HFFc6 (cell line): ENCODE results near the gene BCL2A1. TPM values are rescaled to one million over a fixed set of nuclear protein-coding genes. Genes with fewer than 3 reads are reported as not detected.

Experiments
- DNase-seq: peaks from one replicate; pipeline ENCODE4 v3.0.0-alpha.2; 2018
- H3K27ac Mint-ChIP-seq: 2 replicates; pipeline ENCODE4 v1.8.0; 2020; ENCODE audit warnings: mild to moderate bottlenecking, mixed read lengths
- H3K27me3 Mint-ChIP-seq: 2 replicates; pipeline ENCODE4 v1.8.0; 2021; ENCODE audit warnings: mild to moderate bottlenecking, moderate library complexity, mixed read lengths; ENCODE audit not compliant: insufficient read depth
- H3K36me3 Mint-ChIP-seq: 2 replicates; pipeline ENCODE4 v1.8.0; 2021; ENCODE audit warnings: low read depth, mixed read lengths
- H3K4me1 Mint-ChIP-seq: 2 replicates; pipeline ENCODE4 v1.8.0; 2020; ENCODE audit warnings: low read depth, mixed read lengths
- H3K4me3 Mint-ChIP-seq: 2 replicates; pipeline ENCODE4 v1.8.0; 2020; ENCODE audit warnings: mild to moderate bottlenecking, moderate library complexity, mixed read lengths
- H3K9me3 Mint-ChIP-seq: 2 replicates; pipeline ENCODE4 v1.8.0; 2020; ENCODE audit warnings: mild to moderate bottlenecking, mixed read lengths
- total RNA-seq, 6 experiments: library from RNA; stranded (reverse); fragmentation: NEBNext Ultra II Directional; extraction: Animal tissue kit (Norgen Biotek cat#: 25700); gene quantifications; 2 replicates in 1 of 6; 3 replicates in 5 of 6; pipeline ENCODE4 v1.2.3, GENCODE V29; 2021
- TF ChIP-seq, protein P1 (sequence below): fragments of 200-600 bp; sonication (generic); IDR thresholded peaks from 2 replicates; pipeline ENCODE4 v1.5.0; 2021; ENCODE audit warnings: antibody characterized with exemption, mild to moderate bottlenecking

The BCL2A1 gene
- total RNA-seq, 6 experiments from 2014 or later, result 0.27 to 0.46 TPM; not detected in 4

DNA sequence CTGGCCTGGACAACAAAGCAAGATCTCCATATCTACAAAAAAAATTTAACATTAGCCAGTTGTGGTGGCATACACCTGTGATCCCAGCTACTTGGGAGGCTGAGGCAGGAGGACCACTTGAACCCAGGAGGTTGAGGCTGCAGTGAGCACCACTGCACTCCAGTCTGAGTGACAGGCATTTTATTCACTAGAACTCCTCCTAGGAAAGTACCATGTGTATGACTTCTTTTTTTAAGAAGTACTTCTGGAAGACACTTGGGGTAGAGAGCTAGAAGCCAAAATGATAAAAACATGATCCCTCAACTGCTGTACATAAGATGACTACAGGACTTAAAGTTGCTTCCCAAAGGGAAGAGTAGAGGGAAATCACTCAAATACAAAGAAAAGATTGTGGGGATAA, 24.0 kb downstream of the BCL2A1 start:
- H3K4me1 Mint-ChIP-seq, result peaks cover 33% of the 10 kb centered on the region
- H3K27me3 Mint-ChIP-seq, result peaks cover 5% of the 10 kb centered on the region; the same call in 1 of the 2 replicates
- TF ChIP-seq, protein P1, sequence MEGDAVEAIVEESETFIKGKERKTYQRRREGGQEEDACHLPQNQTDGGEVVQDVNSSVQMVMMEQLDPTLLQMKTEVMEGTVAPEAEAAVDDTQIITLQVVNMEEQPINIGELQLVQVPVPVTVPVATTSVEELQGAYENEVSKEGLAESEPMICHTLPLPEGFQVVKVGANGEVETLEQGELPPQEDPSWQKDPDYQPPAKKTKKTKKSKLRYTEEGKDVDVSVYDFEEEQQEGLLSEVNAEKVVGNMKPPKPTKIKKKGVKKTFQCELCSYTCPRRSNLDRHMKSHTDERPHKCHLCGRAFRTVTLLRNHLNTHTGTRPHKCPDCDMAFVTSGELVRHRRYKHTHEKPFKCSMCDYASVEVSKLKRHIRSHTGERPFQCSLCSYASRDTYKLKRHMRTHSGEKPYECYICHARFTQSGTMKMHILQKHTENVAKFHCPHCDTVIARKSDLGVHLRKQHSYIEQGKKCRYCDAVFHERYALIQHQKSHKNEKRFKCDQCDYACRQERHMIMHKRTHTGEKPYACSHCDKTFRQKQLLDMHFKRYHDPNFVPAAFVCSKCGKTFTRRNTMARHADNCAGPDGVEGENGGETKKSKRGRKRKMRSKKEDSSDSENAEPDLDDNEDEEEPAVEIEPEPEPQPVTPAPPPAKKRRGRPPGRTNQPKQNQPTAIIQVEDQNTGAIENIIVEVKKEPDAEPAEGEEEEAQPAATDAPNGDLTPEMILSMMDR, result no peak
- DNase-seq, result no peak
- no peak overlapping the region for H3K27ac Mint-ChIP-seq
- H3K4me3 Mint-ChIP-seq, result no peak overlapping the region
- no peaks in the 10 kb centered on the region for H3K36me3 Mint-ChIP-seq
- no peaks in the 10 kb centered on the region for H3K9me3 Mint-ChIP-seq

DNA sequence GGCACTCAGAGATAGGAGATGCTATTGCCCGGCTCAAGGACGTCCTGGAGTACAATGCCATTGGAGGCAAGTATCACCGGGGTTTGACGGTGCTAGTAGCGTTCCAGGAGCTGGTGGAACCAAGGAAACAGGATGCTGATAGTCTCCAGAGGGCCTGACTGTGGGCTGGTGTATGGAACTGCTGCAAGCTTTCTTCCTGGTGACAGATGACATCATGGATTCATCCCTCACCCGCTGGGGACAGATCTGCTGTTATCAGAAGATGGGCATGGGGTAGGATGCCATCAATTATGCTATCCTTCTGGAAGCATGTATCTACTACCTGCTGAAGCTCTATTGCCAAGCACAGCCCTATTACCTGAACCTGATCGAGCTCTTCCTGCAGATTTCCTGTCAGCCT, 26.4 kb downstream of the BCL2A1 start:
- H3K27ac Mint-ChIP-seq, result no peak overlapping the region
- no peaks in the 10 kb centered on the region for H3K36me3 Mint-ChIP-seq
- no peak for DNase-seq
- H3K4me3 Mint-ChIP-seq, result no peak overlapping the region
- no peaks in the 10 kb centered on the region for H3K9me3 Mint-ChIP-seq
- H3K27me3 Mint-ChIP-seq, result peaks cover 5% of the 10 kb centered on the region; the same call in 1 of the 2 replicates
- peaks cover 37% of the 10 kb centered on the region for H3K4me1 Mint-ChIP-seq
- TF ChIP-seq, protein P1, result no peak

DNA sequence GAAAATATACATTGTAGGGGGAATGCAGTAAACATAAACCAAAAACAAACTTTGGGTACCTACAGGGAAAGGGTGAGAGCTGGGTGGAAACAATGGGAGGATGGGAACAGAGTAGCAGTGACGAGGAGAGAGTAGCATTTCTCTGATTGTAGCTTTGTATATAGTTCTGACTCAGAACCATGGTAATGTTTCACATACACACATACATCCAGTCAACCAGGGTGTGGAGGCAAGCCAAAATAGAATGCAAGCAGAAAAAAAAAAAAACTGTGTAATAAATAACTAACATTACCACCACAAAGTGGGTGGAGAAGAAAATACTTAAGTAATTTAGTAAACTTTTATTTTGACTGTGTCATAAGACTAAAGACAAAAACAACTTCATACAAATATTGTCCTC, 27.2 kb downstream of the BCL2A1 start:
- H3K4me1 Mint-ChIP-seq, result peaks cover 34% of the 10 kb centered on the region
- H3K4me3 Mint-ChIP-seq, result peak overlapping the region; percentile 9; the same call in 1 of the 2 replicates
- H3K9me3 Mint-ChIP-seq, result no peaks in the 10 kb centered on the region
- peak overlapping the region; percentile 46 for H3K27ac Mint-ChIP-seq
- no peaks in the 10 kb centered on the region for H3K36me3 Mint-ChIP-seq
- peak; percentile 55 for DNase-seq
- TF ChIP-seq, protein P1, result no peak
- peaks cover 5% of the 10 kb centered on the region; the same call in 1 of the 2 replicates for H3K27me3 Mint-ChIP-seq

DNA sequence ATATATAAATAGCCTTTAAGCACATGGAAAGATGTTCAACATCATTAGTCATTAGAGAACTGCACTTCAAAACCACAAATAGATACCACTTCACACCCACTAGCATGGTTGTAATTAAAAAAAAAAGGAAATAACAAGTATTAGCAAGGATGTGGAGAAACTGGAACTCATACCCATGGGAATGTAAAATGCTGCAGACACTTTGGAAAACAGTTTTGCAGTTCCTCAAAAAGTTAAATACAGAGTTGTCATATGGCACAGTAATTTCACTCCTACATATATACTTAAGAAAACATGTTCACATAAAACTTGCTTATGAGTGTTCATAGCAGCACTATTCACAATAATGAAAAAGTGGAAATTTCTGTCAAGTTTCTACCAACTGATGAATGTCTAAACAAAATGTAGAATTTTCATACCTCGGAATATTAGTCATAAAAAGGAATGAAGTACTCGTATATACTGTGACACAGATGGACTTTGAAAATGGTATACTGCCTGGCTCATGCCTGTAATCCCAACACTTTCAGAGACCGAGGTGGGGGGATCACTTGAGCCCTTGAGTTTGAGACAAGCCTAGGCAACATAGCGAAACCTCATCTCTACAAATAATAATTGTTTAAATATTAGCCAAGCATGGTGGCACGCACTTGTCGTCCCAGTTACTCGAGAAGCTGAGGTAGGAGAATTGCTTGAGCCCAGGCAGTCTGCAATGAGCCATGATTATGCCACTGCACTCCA, 28.1 kb downstream of the BCL2A1 start:
- H3K27me3 Mint-ChIP-seq, result peaks cover 5% of the 10 kb centered on the region; the same call in 1 of the 2 replicates
- DNase-seq, result peak; percentile 5
- peak overlapping the region; percentile 9; the same call in 1 of the 2 replicates for H3K4me3 Mint-ChIP-seq
- no peaks in the 10 kb centered on the region for H3K36me3 Mint-ChIP-seq
- H3K27ac Mint-ChIP-seq, result peak overlapping the region; percentile 46; the same call in 1 of the 2 replicates
- TF ChIP-seq, protein P1, result no peak
- no peaks in the 10 kb centered on the region for H3K9me3 Mint-ChIP-seq
- peaks cover 29% of the 10 kb centered on the region for H3K4me1 Mint-ChIP-seq

DNA sequence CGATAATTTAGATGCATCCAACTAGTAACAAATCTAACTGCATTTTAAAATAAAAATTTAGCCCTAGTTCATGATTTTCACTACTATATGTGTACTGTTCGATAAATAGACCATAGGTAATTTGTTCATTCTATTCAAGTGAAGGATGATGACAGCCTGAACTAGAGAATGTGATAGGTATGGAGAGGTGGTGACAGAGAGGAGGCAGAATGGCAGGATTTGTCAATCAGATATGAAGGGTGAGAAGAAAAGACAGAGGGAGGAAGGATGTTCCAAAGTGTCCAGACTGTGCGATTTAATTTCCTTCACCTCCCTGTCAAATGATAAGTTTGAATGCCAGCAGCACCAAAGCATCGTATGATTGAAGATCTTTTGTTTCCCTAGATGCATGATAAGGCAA, 31.6 kb downstream of the BCL2A1 start:
- Mint-ChIP-seq H3K4me3 (no peak overlapping the region), H3K27me3 (peaks cover 1% of the 10 kb centered on the region), H3K9me3 (no peaks in the 10 kb centered on the region), H3K27ac (no peak overlapping the region), H3K36me3 (no peaks in the 10 kb centered on the region), H3K4me1 (peaks cover 28% of the 10 kb centered on the region)
- no peak for DNase-seq
- TF ChIP-seq, protein P1, result no peak
